Stomach (tissue), 9 donors: ENCODE data around the gene TRERF1. TPM values are rescaled to one million over a fixed set of nuclear protein-coding genes. Genes with fewer than 3 reads are reported as not detected.

ENCODE experiments used
- DNase-seq, 2 donors: peaks; one replicate each; pipeline versions ENCODE4 v3.0.0 to v3.0.0-alpha.2; 2013 to 2019
- H3K27ac ChIP-seq, 5 donors: fragments of 200-600 bp in 4 of 5; sonication (generic) in 4 of 5; one replicate each; pipeline ENCODE4 v1.5.1; 2013 to 2019; ENCODE audit warnings: mild to moderate bottlenecking in 1 of 5, moderate library complexity in 1 of 5
- H3K27me3 ChIP-seq, 3 donors: fragments of 200-600 bp; sonication (generic); one replicate each; pipeline ENCODE4 v1.5.1; 2017 to 2019; ENCODE audit warnings: mixed run types in 1 of 3
- H3K36me3 ChIP-seq, 4 donors: fragments of 200-600 bp; sonication (generic); 1 replicate in 3 of 4; 2 replicates in 1 of 4; pipeline ENCODE4 v1.5.1; 2016 to 2019
- H3K4me1 ChIP-seq, 4 donors: fragments of 200-600 bp; sonication (generic); one replicate each; pipeline ENCODE4 v1.5.1; 2016 to 2019
- H3K4me3 ChIP-seq, 4 donors: fragments of 200-600 bp; sonication (generic) in 3 of 4; one replicate each; pipeline ENCODE4 v1.5.1; 2016 to 2019; ENCODE audit warnings: mild to moderate bottlenecking in 1 of 4
- H3K9me3 ChIP-seq, 4 donors: fragments of 200-600 bp; sonication (generic); one replicate each; pipeline ENCODE4 v1.5.1; 2016 to 2019
- CTCF ChIP-seq, 7 experiments: fragments of 450-650 bp in 4 of 7; fragments of 200-600 bp in 3 of 7; sonication (generic) in 3 of 7; IDR thresholded peaks; one replicate each; pipeline ENCODE4 v1.5.1; 2016 to 2019; ENCODE audit warnings: antibody characterized with exemption in 7 of 7, control low read depth in 2 of 7, mild to moderate bottlenecking in 1 of 7
- EP300 ChIP-seq: sonication (generic); formaldehyde crosslinking; IDR thresholded peaks from one replicate; pipeline ENCODE4 v1.6.1; 2017; ENCODE audit warnings: antibody characterized with exemption
- POLR2A ChIP-seq, 4 donors: fragments of 450-650 bp; IDR thresholded peaks; one replicate each; pipeline ENCODE4 v1.6.1; 2016; ENCODE audit warnings: antibody characterized with exemption in 4 of 4, control low read depth in 2 of 4, mild to moderate bottlenecking in 1 of 4, moderate library complexity in 1 of 4
- POLR2AphosphoS5 ChIP-seq, 3 donors: sonication (generic); formaldehyde crosslinking; IDR thresholded peaks; one replicate each; pipeline ENCODE4 v1.6.1; 2016; ENCODE audit warnings: antibody characterized with exemption in 3 of 3
- WGBS, 5 donors: extraction: QIAGEN DNeasy Blood & Tissue Kit in 3 of 5; methylation state at CpG; one replicate each; pipeline versions ENCODE4 v1.1.5 to v1.1.7; 2013 to 2018; 5-methylcytosine and 5-hydroxymethylcytosine counted together
- intact Hi-C: fragments of 100-400 bp; cut with DNase I; formaldehyde crosslinking; loops from one replicate; pipeline ENCODE4 v1.15.1; 2023; ENCODE audit warnings: low total_unique reads
- polyA plus RNA-seq, 3 donors: library from polyadenylated mRNA; stranded (reverse); fragments of 200-250 nt; gene quantifications; one replicate each; pipeline ENCODE4 v1.2.3, GENCODE V29; 2013
- total RNA-seq, 5 donors: library from RNA; depleted of rRNA; stranded (reverse); fragments of >200 nt; gene quantifications; one replicate each; pipeline versions ENCODE4 v1.1.0 to v1.2.3, GENCODE V29; 2014 to 2016
- donor health status: healthy with polysubstance abuse.
- donor health status: Bipolar disorder and iron deficiency.
- donor health status: healthy.

Gene TRERF1
- total and polyA plus RNA-seq, 8 donors = 2.1 to 8.1 (median 4.9) TPM

- intact Hi-C loops = no loop called here
- Histone ChIP-seq H3K4me1 (no peaks in the 10 kb centered on the region), H3K36me3 (no peaks in the 10 kb centered on the region), H3K9me3 (no peaks in the 10 kb centered on the region), H3K4me3 (no peak overlapping the region), H3K27ac (no peak overlapping the region), H3K27me3 (no peaks in the 10 kb centered on the region)
- 59 to 90% (median 82%) methylated on average over 1 of the region's 1 CpG for WGBS, 5 donors
- TF ChIP-seq EP300 = no peak
- TF ChIP-seq POLR2A (IDR thresholded peaks at IDR 0.05) = no peak
- no peak for TF ChIP-seq CTCF (IDR thresholded peaks at IDR 0.05)
- no peak for TF ChIP-seq POLR2AphosphoS5 (IDR thresholded peaks at IDR 0.05)
- no peak for DNase-seq
Observed at GRCh38 chr6:42460883-42461282, 9.2 kb upstream of the TRERF1 start.

- intact Hi-C loops = no loop called here
- TF ChIP-seq EP300 (no peak), POLR2A (IDR thresholded peaks at IDR 0.05) (no peak), CTCF (IDR thresholded peaks at IDR 0.05) (no peak), POLR2AphosphoS5 (IDR thresholded peaks at IDR 0.05) (no peak)
- WGBS, 5 donors = 92 to 97% (median 96%) methylated on average over 5 of the region's 5 CpGs
Observed at GRCh38 chr6:42459888-42460287, 8.2 kb upstream of the TRERF1 start.

GRCh38 chr6:42454428-42454791 is 2.7 kb upstream of the TRERF1 start:
- peak overlapping the region; percentile 85 to 96 (median 91) for H3K4me3 ChIP-seq
- H3K27ac ChIP-seq = peak overlapping the region; percentile 89 to 96 (median 92)
- H3K27me3 ChIP-seq = no peaks in the 10 kb centered on the region
- WGBS, 5 donors = 11 to 31% (median 18%) methylated on average over 11 of the region's 11 CpGs
- intact Hi-C loops = no loop called here
- H3K36me3 ChIP-seq = no peaks in the 10 kb centered on the region
- H3K4me1 ChIP-seq = peaks cover 33 to 42% (median 37%) of the 10 kb centered on the region in 4 donors
- no peaks in the 10 kb centered on the region for H3K9me3 ChIP-seq
- DNase-seq = peak; percentile 69 to 76
- TF ChIP-seq CTCF (IDR thresholded peaks at IDR 0.05) (no peak), POLR2AphosphoS5 (IDR thresholded peaks at IDR 0.05) (no peak), POLR2A (IDR thresholded peaks at IDR 0.05) (peak in 1 of 4 donors; percentile 25)

More at GRCh38 chr6:42459888-42460287, 8.2 kb upstream of the TRERF1 start:
- no peaks in the 10 kb centered on the region for H3K9me3 ChIP-seq
- no peaks in the 10 kb centered on the region for H3K36me3 ChIP-seq
- DNase-seq = no peak
- no peak overlapping the region for H3K4me3 ChIP-seq
- H3K27me3 ChIP-seq = no peaks in the 10 kb centered on the region
- no peak overlapping the region for H3K27ac ChIP-seq
- peaks cover 0 to 8% (median 4%) of the 10 kb centered on the region in 4 donors for H3K4me1 ChIP-seq

GRCh38 chr6:42453654-42454427 is 2.1 kb upstream of the TRERF1 start:
- intact Hi-C loops = no loop called here
- H3K9me3 ChIP-seq = no peaks in the 10 kb centered on the region
- DNase-seq = peak; percentile 54 to 87
- H3K4me1 ChIP-seq = peaks cover 36 to 48% (median 41%) of the 10 kb centered on the region in 4 donors
- TF ChIP-seq EP300 (no peak), POLR2AphosphoS5 (IDR thresholded peaks at IDR 0.05) (no peak), CTCF (IDR thresholded peaks at IDR 0.05) (no peak), POLR2A (IDR thresholded peaks at IDR 0.05) (no peak)
- 3 to 10% (median 5%) methylated on average over 24 to 32 of the region's 32 CpGs for WGBS, 5 donors
- no peaks in the 10 kb centered on the region for H3K27me3 ChIP-seq
- H3K4me3 ChIP-seq = peak overlapping the region; percentile 85 to 96 (median 91)
- H3K27ac ChIP-seq = peak overlapping the region; percentile 89 to 96 (median 92)
- no peaks in the 10 kb centered on the region for H3K36me3 ChIP-seq
